ENCODE measurements around the gene RASAL3.

Gene RASAL3

GRCh38 chr19:15467734-15468214, 3.4 kb upstream of the RASAL3 start:
- TF ChIP-seq TCF4 (CRISPR knock-in tag; IDR thresholded peaks at IDR 0.05; ENCODE audit: borderline replicate concordance) (no peak), BACH2 (CRISPR knock-in tag; IDR thresholded peaks at IDR 0.05; ENCODE audit: borderline replicate concordance) (no peak), CSDC2 (CRISPR knock-in tag; IDR thresholded peaks at IDR 0.05) (no peak), TOX (CRISPR knock-in tag; IDR thresholded peaks at IDR 0.05; ENCODE audit: borderline replicate concordance) (no peak), ESRRG (CRISPR knock-in tag; IDR thresholded peaks at IDR 0.05) (no peak), ARNTL (CRISPR knock-in tag; IDR thresholded peaks at IDR 0.05; ENCODE audit: borderline replicate concordance, low read depth) (no peak)
- ATAC-seq, result no peak

- TF ChIP-seq TCF4 (CRISPR knock-in tag; IDR thresholded peaks at IDR 0.05; ENCODE audit: borderline replicate concordance) (no peak), PPARA (CRISPR knock-in tag; IDR thresholded peaks at IDR 0.05; ENCODE audit: borderline replicate concordance) (no peak), TOX (CRISPR knock-in tag; IDR thresholded peaks at IDR 0.05; ENCODE audit: borderline replicate concordance) (no peak), ISL1 (CRISPR knock-in tag; IDR thresholded peaks at IDR 0.05) (no peak), OSR1 (CRISPR knock-in tag; IDR thresholded peaks at IDR 0.05) (no peak), RARB (CRISPR knock-in tag; IDR thresholded peaks at IDR 0.05) (no peak)
- peak; percentile 13; the same call in 1 of the 3 replicates for ATAC-seq
These were observed 2.7 kb upstream of the RASAL3 start for GRCh38 chr19:15466851-15467733.

GRCh38 chr19:15463861-15464371, 428 bp downstream of the RASAL3 start:
- ATAC-seq, result no peak
- TF ChIP-seq ESRRG (CRISPR knock-in tag; IDR thresholded peaks at IDR 0.05) (no peak), RARB (CRISPR knock-in tag; IDR thresholded peaks at IDR 0.05) (no peak), ZFP3 (CRISPR knock-in tag; IDR thresholded peaks at IDR 0.05) (no peak), ZFP30 (CRISPR knock-in tag; IDR thresholded peaks at IDR 0.05) (no peak), ZNF8 (CRISPR knock-in tag; IDR thresholded peaks at IDR 0.05) (no peak), TSHZ2 (CRISPR knock-in tag; IDR thresholded peaks at IDR 0.05) (no peak), PPARA (CRISPR knock-in tag; IDR thresholded peaks at IDR 0.05; ENCODE audit: borderline replicate concordance) (no peak), OSR1 (CRISPR knock-in tag; IDR thresholded peaks at IDR 0.05) (no peak)

GRCh38 chr19:15461694-15462093, 2.6 kb downstream of the RASAL3 start:
- TF ChIP-seq CSDC2 (CRISPR knock-in tag; IDR thresholded peaks at IDR 0.05) (no peak), ZC3H10 (CRISPR knock-in tag; IDR thresholded peaks at IDR 0.05) (no peak), ARNTL (CRISPR knock-in tag; IDR thresholded peaks at IDR 0.05; ENCODE audit: borderline replicate concordance, low read depth) (no peak), RARB (CRISPR knock-in tag; IDR thresholded peaks at IDR 0.05) (no peak), ZFP3 (CRISPR knock-in tag; IDR thresholded peaks at IDR 0.05) (no peak), TSHZ2 (CRISPR knock-in tag; IDR thresholded peaks at IDR 0.05) (no peak)

GRCh38 chr19:15457701-15458484, 6.5 kb downstream of the RASAL3 start:
- no peak for TF ChIP-seq RARB (CRISPR knock-in tag; IDR thresholded peaks at IDR 0.05)
- ATAC-seq, result no peak

More at GRCh38 chr19:15461694-15462093, 2.6 kb downstream of the RASAL3 start:
- ATAC-seq, result no peak
